Mucosa of rectum (tissue), 2 donors: ENCODE data around the gene SYNPO2.

Experiments
- H3K27ac ChIP-seq, 2 donors: one replicate each; pipeline ENCODE4 v1.7.0; 2013; ENCODE audit warnings: inconsistent platforms in 2 of 2, low read depth in 2 of 2, low read length in 2 of 2
- H3K27me3 ChIP-seq, 2 donors: one replicate each; pipeline ENCODE4 v1.7.0; 2013; ENCODE audit warnings: low read length in 2 of 2; ENCODE audit not compliant: control insufficient read depth in 2 of 2, insufficient read depth in 2 of 2
- H3K36me3 ChIP-seq, 2 donors: one replicate each; pipeline ENCODE4 v1.7.0; 2013; ENCODE audit warnings: low read length in 2 of 2; ENCODE audit not compliant: control insufficient read depth in 2 of 2, insufficient read depth in 2 of 2
- H3K4me1 ChIP-seq, 2 donors: one replicate each; pipeline ENCODE4 v1.7.0; 2013; ENCODE audit warnings: low read length in 2 of 2, mild to moderate bottlenecking in 1 of 2; ENCODE audit not compliant: control insufficient read depth in 2 of 2, insufficient read depth in 2 of 2
- H3K4me3 ChIP-seq, 2 donors: one replicate each; pipeline ENCODE4 v1.7.0; 2013; ENCODE audit warnings: low read length in 2 of 2
- H3K9ac ChIP-seq, 2 donors: one replicate each; pipeline ENCODE4 v1.7.0; 2013; ENCODE audit warnings: low read length in 2 of 2, low read depth in 1 of 2, mild to moderate bottlenecking in 1 of 2
- H3K9me3 ChIP-seq, 2 donors: one replicate each; pipeline ENCODE4 v1.7.0; 2013; ENCODE audit warnings: low read length in 2 of 2; ENCODE audit not compliant: control insufficient read depth in 2 of 2
- donor health status: healthy.
- donor health status: Normal muscosa, but diverticular disease.

The SYNPO2 gene

GRCh38 chr4:118948545-118949144 lies 60.0 kb downstream of the SYNPO2 start:
- H3K4me3 ChIP-seq, result no peak overlapping the region
- no peak overlapping the region for H3K27ac ChIP-seq
- H3K9ac ChIP-seq, result no peak overlapping the region
- H3K36me3 ChIP-seq, result no peaks in the 10 kb centered on the region
- no peaks in the 10 kb centered on the region for H3K4me1 ChIP-seq
- no peaks in the 10 kb centered on the region for H3K27me3 ChIP-seq
- no peaks in the 10 kb centered on the region for H3K9me3 ChIP-seq

- no peak overlapping the region for H3K27ac ChIP-seq
Measured at GRCh38 chr4:118950224-118950623, 61.6 kb downstream of the SYNPO2 start.

GRCh38 chr4:118950929-118951570 lies 62.4 kb downstream of the SYNPO2 start:
- no peaks in the 10 kb centered on the region for H3K9me3 ChIP-seq
- peaks cover 0 to 3% of the 10 kb centered on the region in 2 donors for H3K4me1 ChIP-seq
- H3K4me3 ChIP-seq, result no peak overlapping the region
- H3K27me3 ChIP-seq, result no peaks in the 10 kb centered on the region
- no peaks in the 10 kb centered on the region for H3K36me3 ChIP-seq
- H3K9ac ChIP-seq, result no peak overlapping the region
- no peak overlapping the region for H3K27ac ChIP-seq

More at GRCh38 chr4:118950224-118950623, 61.6 kb downstream of the SYNPO2 start:
- Histone ChIP-seq H3K4me3 (no peak overlapping the region), H3K9ac (no peak overlapping the region), H3K27me3 (no peaks in the 10 kb centered on the region), H3K36me3 (no peaks in the 10 kb centered on the region), H3K4me1 (peaks cover 0 to under 1% of the 10 kb centered on the region in 2 donors), H3K9me3 (no peaks in the 10 kb centered on the region)

GRCh38 chr4:118953276-118953675 lies 64.6 kb downstream of the SYNPO2 start:
- Histone ChIP-seq H3K9ac (no peak overlapping the region), H3K4me1 (peaks cover 0 to 3% of the 10 kb centered on the region in 2 donors)

GRCh38 chr4:118954246-118954645 lies 65.6 kb downstream of the SYNPO2 start:
- H3K27ac ChIP-seq, result no peak overlapping the region
- H3K9ac ChIP-seq, result no peak overlapping the region
- no peaks in the 10 kb centered on the region for H3K27me3 ChIP-seq
- H3K36me3 ChIP-seq, result no peaks in the 10 kb centered on the region
- H3K4me3 ChIP-seq, result no peak overlapping the region
- H3K9me3 ChIP-seq, result no peaks in the 10 kb centered on the region
- peaks cover 0 to 3% of the 10 kb centered on the region in 2 donors for H3K4me1 ChIP-seq

More at GRCh38 chr4:118953276-118953675, 64.6 kb downstream of the SYNPO2 start:
- no peaks in the 10 kb centered on the region for H3K36me3 ChIP-seq
- no peak overlapping the region for H3K27ac ChIP-seq
- no peak overlapping the region for H3K4me3 ChIP-seq
- no peaks in the 10 kb centered on the region for H3K27me3 ChIP-seq
- H3K9me3 ChIP-seq, result no peaks in the 10 kb centered on the region

GRCh38 chr4:118955515-118955914 lies 66.9 kb downstream of the SYNPO2 start:
- Histone ChIP-seq H3K9me3 (no peaks in the 10 kb centered on the region), H3K27me3 (no peaks in the 10 kb centered on the region), H3K36me3 (no peaks in the 10 kb centered on the region), H3K27ac (peak overlapping the region in 1 of 2 donors; percentile 3), H3K4me3 (no peak overlapping the region), H3K9ac (no peak overlapping the region), H3K4me1 (peaks cover 0 to 3% of the 10 kb centered on the region in 2 donors)

- H3K4me3 ChIP-seq, result no peak overlapping the region
- H3K9ac ChIP-seq, result no peak overlapping the region
- H3K27ac ChIP-seq, result no peak overlapping the region
- H3K36me3 ChIP-seq, result no peaks in the 10 kb centered on the region
- peaks cover 0 to 3% of the 10 kb centered on the region in 2 donors for H3K4me1 ChIP-seq
- no peaks in the 10 kb centered on the region for H3K27me3 ChIP-seq
- no peaks in the 10 kb centered on the region for H3K9me3 ChIP-seq
Measured at GRCh38 chr4:118957722-118958445, 69.2 kb downstream of the SYNPO2 start.

GRCh38 chr4:118962540-118962939 lies 73.9 kb downstream of the SYNPO2 start:
- H3K9me3 ChIP-seq, result no peaks in the 10 kb centered on the region
- no peak overlapping the region for H3K27ac ChIP-seq
- no peak overlapping the region for H3K4me3 ChIP-seq
- no peaks in the 10 kb centered on the region for H3K36me3 ChIP-seq
- H3K4me1 ChIP-seq, result no peaks in the 10 kb centered on the region
- H3K9ac ChIP-seq, result no peak overlapping the region
- H3K27me3 ChIP-seq, result no peaks in the 10 kb centered on the region

GRCh38 chr4:118964891-118965411 lies 76.3 kb downstream of the SYNPO2 start:
- H3K27me3 ChIP-seq, result no peaks in the 10 kb centered on the region
- H3K27ac ChIP-seq, result peak overlapping the region in 1 of 2 donors; percentile 43
- H3K9me3 ChIP-seq, result no peaks in the 10 kb centered on the region
- no peaks in the 10 kb centered on the region for H3K36me3 ChIP-seq
- peaks cover 10 to 13% of the 10 kb centered on the region in 2 donors for H3K4me1 ChIP-seq
- H3K9ac ChIP-seq, result no peak overlapping the region
- no peak overlapping the region for H3K4me3 ChIP-seq

GRCh38 chr4:118967393-118967792 lies 78.7 kb downstream of the SYNPO2 start:
- no peak overlapping the region for H3K4me3 ChIP-seq
- H3K27ac ChIP-seq, result peak overlapping the region; percentile 65 to 69
- no peaks in the 10 kb centered on the region for H3K36me3 ChIP-seq
- H3K27me3 ChIP-seq, result no peaks in the 10 kb centered on the region
- peaks cover 10 to 13% of the 10 kb centered on the region in 2 donors for H3K4me1 ChIP-seq
- no peak overlapping the region for H3K9ac ChIP-seq
- no peaks in the 10 kb centered on the region for H3K9me3 ChIP-seq
